Measurements from ENCODE around the gene SGK1.

DNA sequence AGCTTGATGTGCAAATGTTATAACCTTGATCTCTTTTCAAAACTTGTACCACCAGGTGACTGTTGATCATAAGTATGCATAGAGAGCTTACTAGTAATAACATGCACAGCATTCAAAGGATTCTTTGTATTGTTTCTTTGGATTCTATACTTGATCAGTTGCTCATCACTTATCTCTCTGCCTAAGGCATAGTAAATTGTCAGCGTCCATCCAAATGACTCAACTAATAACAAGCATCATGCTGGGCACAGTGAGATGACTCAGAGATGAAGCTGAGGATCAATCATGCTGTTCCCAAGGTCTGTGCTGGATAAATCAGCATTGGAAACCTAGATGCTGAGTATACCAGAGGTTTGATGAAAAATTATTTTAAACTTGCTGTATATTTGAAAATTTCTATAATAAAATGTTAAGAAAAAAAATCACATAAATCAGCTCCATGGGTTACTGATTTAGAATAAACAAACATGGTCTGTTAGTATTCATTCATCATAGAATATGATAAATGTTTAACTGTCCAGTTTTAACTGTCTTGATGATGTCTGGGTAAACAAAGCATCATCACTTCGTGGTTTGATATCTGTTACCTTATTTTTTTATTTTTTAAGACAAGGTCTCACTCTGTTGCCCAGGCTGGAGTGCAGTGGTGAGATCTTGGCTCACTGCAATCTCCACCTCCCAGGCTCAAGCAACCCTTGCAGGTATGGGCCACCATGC lies 45.6 kb upstream of the SGK1 start:
- TF ChIP-seq, protein P1, sequence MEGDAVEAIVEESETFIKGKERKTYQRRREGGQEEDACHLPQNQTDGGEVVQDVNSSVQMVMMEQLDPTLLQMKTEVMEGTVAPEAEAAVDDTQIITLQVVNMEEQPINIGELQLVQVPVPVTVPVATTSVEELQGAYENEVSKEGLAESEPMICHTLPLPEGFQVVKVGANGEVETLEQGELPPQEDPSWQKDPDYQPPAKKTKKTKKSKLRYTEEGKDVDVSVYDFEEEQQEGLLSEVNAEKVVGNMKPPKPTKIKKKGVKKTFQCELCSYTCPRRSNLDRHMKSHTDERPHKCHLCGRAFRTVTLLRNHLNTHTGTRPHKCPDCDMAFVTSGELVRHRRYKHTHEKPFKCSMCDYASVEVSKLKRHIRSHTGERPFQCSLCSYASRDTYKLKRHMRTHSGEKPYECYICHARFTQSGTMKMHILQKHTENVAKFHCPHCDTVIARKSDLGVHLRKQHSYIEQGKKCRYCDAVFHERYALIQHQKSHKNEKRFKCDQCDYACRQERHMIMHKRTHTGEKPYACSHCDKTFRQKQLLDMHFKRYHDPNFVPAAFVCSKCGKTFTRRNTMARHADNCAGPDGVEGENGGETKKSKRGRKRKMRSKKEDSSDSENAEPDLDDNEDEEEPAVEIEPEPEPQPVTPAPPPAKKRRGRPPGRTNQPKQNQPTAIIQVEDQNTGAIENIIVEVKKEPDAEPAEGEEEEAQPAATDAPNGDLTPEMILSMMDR (IDR thresholded peaks at IDR 0.05): no peak
- TF ChIP-seq EZH2 (IDR thresholded peaks at IDR 0.05; ENCODE audit: borderline replicate concordance, insufficient read depth, low read depth, low read length, poor library complexity, severe bottlenecking): no peak
